ENCODE data around the gene ANAPC16.
"Not testable (repeated sequence)": the region's sequence is repeated elsewhere in the genome, so short reads cannot be mapped to it uniquely, and the experiment has no call there.

The ANAPC16 gene

DNA sequence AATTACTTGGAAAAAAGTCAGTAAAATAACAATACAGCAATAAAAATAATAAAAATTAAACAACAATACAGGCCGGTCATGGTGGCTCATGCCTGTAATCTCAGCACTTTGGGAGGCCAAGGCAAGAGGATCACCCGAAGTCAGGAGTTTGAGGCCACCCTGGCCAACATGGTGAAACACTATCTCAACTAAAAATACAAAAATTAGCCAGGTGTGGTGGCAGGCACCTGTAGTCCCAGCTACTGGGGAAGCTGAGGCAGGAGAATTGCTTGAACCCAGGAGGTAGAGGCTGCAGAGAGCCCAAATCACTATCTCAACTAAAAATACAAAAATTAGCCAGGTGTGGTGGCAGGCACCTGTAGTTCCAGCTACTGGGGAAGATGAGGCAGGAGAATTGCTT, 4.0 kb upstream of the ANAPC16 start:
- DNase-seq (ENCODE audit: low read depth in 2 of 2): not testable (repeated sequence)

DNA sequence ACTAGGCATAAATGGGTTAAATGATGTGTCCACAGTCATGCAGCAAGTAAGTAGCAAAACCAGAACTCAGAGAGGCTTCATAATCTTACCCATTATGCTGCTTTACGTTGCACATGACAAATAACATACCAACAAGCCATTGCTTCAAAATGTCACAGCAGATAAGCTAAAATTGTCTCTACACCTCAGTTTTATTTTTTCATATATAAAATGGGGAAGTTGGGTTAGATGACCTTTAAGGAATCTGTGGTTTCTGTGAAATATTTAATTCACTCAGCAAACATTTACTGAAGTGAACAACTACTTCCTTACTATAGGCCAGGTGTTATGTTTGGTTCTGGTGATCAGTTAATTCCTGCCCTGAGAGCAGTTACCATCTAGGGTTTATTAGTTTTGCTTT, 2.5 kb downstream of the ANAPC16 start:
- DNase-seq (ENCODE audit: low read depth in 2 of 2): no peak

- no peak for DNase-seq (ENCODE audit: low read depth in 2 of 2)
Observed at GRCh38 chr10:72218726-72219125, 2.9 kb downstream of the ANAPC16 start.

DNA sequence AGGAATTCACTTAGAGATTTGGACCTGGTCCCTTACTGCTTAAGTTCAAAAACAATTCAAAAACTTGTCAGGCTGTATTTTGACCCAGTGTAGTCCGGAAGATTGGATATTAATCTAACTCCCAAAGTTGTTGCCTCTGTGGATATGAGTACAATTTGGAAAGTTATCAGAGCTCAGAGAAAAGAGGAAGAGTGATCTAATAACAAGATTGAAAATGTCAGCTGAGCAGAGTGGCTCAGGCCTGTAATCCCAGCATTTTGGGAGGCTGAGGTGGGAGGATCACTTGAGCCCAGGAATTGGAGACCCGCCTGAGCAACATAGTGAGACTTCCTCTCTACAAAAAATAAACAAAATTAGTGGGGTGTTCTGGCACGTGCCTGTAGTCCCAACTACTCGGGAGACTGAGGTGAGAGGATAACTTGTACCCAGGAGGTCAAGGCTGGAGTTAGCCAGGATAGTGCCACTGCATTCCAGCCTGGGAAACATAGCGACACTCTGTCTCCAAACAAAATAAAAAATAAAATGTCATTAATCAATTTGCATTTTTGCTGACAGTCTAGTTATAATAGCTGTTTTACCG, 3.5 kb downstream of the ANAPC16 start:
- no peak for DNase-seq (ENCODE audit: low read depth in 2 of 2)

DNA sequence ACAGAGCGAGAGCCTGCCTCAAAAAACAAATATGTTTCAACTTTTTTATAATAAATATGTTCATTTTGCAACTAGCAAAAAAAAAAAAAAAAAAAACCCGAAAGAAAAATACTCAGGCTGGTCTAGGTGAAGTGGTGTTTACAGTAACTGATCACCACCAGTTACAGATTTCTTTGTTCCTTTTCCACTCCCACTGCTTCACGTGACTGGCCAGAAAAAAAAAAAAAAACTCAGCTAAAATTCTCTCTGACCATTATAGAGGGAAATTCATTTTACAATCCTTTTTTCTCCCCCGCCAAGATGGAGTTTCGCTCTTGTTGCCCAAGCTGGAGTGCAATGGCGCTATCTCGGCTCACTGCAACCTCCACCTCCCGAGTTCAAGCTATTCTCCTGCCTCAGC, 4.8 kb downstream of the ANAPC16 start:
- DNase-seq (ENCODE audit: low read depth in 2 of 2): no peak

- no peak for DNase-seq (ENCODE audit: low read depth in 2 of 2)
Observed at GRCh38 chr10:72221278-72221677, 5.5 kb downstream of the ANAPC16 start.

- DNase-seq (ENCODE audit: low read depth in 2 of 2): no peak
Observed at GRCh38 chr10:72223743-72224101, 7.9 kb downstream of the ANAPC16 start.

DNA sequence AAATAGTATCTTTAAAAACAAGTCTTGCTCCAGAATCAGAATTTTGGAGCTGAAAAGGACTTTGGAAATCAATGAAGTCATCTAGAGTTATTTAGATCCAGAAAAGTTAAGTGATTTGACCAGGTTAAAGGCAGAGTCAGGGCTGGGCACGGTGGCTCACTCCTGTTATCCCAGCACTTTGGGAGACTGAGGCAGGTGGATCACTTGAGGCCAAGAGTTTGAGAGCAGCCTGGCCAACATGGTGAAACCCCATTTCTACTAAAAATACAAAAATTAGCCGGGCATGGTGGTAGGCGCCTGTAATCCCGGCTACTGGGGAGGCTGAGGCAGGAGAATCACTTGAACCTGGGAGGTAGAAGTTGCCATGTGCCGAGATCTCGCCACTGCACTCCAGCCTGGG, 8.4 kb downstream of the ANAPC16 start:
- DNase-seq (ENCODE audit: low read depth in 2 of 2): not testable (repeated sequence)

DNA sequence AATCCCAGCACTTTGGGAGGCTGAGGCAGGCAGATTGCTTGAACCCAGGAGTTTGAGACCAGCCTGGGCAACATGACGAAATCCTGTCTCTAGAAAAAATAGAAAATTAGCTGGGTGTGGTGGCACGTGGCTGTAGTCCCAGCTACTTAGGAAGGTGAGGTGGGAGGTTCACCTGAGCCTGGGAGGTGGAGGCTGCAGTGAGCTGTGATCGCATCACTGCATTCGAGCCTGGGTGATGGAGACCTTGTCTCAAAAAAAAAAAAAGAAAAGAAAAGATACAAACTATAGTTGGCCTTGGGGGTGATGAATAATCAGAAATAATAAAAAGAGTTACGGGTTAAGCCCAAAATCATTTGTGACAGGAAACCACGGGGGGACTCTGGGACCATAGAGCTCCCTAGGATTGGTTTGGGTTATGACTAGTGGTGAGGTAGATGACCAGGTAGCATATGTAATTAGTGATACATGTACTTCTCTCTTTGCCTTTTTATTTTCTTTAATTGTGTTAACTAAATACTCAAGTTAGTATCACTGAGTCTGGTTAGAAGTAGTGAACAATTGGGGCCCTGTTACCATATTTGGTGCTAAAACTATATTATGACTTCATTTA, 10.7 kb downstream of the ANAPC16 start:
- DNase-seq (ENCODE audit: low read depth in 2 of 2): no peak

DNA sequence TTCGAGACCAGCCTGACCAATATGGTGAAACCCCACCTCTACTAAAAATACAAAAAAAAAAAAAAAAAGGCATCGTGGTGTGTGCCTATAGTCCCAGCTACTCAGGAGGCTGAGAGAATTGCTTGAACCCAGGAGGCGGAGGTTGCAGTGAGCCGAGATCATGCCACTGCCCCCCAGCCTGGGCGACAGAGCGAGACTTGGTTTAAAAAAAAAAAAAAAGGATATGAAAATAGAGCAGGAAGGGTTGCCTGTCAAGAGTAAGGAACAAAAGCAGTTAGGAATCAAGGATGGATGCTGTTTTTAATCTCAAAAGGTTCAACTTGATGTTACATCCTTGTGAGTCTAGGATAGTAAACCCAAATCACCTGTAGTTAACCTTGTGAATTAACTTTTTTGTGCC, 12.0 kb downstream of the ANAPC16 start:
- DNase-seq (ENCODE audit: low read depth in 2 of 2): no peak

DNA sequence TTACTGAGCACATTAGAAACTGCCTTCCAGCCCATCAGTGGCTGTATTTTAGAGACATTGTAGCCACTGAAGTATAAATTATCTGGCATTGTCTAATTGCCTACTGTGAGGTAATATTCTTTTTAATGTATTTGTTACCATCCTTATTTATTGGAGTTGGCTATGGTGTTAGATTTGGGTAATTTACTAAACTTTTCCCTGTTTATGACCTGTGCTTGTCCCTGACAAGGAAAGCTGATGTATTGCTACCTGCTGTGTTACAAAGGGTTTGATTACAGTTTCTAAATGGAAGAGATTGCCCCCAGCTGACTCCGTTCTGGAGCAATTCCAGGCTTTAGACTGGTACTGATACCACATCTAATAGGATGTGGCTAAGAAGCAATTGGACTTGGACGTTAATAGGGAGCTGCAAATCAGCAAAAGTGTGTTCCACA, 12.5 kb downstream of the ANAPC16 start:
- no peak for DNase-seq (ENCODE audit: low read depth in 2 of 2)

GRCh38 chr10:72229261-72230251, 13.7 kb downstream of the ANAPC16 start:
- no peak for DNase-seq (ENCODE audit: low read depth in 2 of 2)

DNA sequence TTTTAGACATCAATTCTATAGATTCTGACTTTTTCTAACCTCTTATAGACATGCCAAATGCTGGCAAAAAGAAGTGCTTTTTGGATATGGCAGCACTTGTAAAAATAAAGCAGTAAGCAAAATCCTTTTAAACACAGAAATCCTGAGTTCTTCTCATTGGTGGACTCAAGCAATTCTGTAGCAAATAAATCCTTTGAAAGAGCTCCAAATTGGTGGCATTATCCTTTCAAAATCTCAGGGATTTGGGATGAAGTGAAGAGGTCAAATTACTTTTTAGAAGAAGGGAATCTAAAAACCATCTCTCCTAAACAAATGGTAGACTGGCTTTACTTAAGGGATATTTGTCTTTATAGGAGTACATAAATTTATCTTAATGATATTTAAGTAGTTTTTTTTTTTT, 17.8 kb downstream of the ANAPC16 start:
- DNase-seq (ENCODE audit: low read depth in 2 of 2): no peak

DNA sequence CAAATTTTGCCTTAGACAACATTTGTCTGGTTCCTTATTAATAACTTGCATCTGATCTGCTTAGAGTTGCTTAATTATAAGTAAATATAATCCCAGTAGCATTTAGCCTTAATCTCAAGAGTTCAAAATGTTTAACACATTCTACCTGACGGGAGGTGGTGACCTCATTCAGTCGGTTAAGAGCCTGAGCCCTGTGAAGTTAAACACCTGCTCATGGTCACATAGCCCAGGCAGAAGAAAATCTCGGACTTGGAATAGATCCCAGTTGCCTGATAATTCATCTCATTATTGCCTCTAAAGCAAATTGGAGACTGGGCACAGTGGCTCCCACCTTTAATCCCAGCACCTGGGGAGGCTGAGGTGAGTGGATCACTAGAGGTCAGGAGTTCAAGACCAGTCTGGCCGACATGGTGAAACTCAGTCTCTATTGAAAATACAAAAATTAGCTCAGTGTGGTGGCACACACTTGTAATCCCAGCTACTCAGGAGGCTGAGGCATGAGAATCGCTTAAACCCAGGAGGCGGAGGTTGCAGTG, 18.8 kb downstream of the ANAPC16 start:
- DNase-seq (ENCODE audit: low read depth in 2 of 2): no peak

DNA sequence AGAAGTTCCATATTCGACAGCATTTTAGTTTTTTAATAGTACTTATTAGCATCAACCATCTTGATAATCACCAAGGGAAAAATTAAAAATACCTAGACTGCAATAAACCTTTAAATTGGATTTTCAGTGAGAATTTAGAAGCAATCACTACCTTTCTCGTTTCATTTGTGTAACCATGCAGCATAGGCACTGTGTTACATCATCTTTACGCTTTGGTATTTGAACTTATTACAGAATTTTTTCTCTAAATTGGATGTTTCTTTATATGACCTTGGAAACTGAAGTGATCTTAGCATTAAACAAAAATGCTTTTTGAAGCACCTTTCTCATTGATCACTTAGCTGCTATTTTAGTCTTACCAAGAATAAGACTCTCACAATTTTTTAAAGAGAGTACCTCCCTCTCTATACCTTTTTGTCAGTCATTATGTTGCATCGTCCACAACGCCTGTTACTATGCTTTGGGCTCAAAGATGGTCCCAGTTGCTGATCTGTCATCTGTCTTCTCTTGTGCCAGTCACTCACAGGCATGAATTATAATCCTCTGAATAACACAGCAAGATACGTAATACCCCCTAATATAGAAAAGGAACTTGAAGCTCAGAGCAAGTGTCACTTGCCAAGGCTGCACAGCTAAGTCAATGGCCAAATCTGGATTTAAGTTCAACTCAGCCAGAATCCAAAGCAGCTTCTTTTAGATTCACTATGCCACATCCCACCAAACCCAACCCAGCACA, 19.9 kb downstream of the ANAPC16 start:
- no peak for DNase-seq (ENCODE audit: low read depth in 2 of 2)

DNA sequence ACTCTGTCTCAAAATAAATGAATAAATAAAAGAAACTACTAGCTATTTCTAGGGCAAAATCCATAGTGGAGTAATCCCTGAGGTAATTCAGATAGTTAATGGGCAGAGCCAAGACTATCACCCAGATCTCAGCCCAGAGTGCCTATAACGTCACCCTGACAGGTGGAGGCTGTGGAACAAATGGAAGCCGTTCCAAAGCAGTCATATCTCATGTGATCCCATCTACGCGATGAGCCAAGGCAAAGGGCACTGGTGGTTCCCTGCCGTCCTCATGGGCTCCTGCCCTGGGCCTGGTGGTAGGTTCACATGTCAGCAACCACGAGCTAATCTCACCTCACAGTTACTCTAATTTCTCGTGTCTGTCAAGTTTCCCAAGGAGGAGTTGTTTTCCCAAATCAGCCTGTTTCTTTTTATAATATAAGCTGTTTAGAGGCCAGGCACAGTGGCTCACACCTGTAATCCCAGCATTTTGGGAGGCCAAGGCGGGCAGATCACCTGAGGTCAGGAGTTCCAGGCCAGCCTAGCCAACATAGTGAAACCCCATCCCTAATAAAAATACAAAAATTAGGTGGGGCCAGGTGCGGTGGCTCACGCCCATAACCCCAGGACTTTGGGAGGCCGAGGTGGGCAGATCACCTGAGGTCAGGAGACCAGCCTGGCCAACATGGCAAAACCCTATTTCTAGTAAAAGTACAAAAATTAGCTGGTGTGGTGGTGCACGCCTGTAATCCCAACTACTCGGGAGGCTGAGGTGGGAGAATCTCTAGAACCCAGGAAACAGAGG, 22.8 kb downstream of the ANAPC16 start:
- DNase-seq (ENCODE audit: low read depth in 2 of 2): no peak

DNA sequence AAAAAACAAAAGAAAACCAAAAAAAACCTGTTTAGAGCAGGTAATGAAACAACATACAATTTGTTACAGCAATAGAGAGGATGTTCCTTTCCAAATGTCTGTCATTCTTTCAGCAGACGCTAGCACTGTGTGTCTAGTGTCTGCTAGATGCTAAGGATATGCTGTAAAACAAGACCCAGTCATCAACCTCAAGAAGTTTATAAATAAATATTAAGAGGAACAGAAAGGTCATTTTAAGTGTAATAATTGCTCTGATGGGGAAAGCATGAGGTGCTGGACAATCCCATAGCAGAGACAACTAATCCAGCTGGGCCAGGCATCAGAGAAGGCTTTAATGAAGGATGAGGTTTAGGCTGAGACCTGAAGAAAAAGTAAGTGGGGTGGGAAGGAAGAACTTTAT, 23.6 kb downstream of the ANAPC16 start:
- DNase-seq (ENCODE audit: low read depth in 2 of 2): no peak

DNA sequence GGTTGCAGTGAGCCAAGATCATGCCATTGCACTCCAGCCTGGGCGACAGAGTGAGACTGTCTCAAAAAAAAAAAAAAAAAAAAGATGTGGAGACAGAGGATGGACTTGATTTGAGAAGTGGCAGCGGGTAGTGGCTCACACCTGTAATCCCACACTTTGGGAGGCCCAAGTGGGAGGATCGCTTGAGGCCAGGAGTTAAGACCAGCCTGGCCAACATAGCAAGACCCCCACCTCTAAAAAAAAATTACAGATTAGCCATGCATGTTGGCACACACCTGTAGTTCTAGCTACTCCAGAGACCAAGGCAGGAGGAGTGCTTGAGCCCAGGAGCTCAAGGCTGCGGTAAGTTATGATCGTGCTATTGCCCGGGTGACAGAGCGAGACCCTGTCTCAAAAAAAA, 24.6 kb downstream of the ANAPC16 start:
- DNase-seq (ENCODE audit: low read depth in 2 of 2): no peak

GRCh38 chr10:72241691-72242252, 26.0 kb downstream of the ANAPC16 start:
- no peak for DNase-seq (ENCODE audit: low read depth in 2 of 2)

- DNase-seq (ENCODE audit: low read depth in 2 of 2): no peak
Observed at GRCh38 chr10:72242675-72243074, 26.9 kb downstream of the ANAPC16 start.

All from fibroblast of skin of left quadriceps (primary cell).